SH-SY5Y (cell line): ENCODE measurements around the gene TCF12.

Experiments
- GATA2 ChIP-seq: IDR thresholded peaks from 2 replicates; pipeline ENCODE4 v1.6.1; 2011; ENCODE audit warnings: mild to moderate bottlenecking, low read depth, low read length
- GATA3 ChIP-seq: IDR thresholded peaks from 2 replicates; pipeline ENCODE4 v1.6.1; 2011; ENCODE audit warnings: low read depth, mild to moderate bottlenecking, low read length, moderate library complexity

- TF ChIP-seq GATA2 (no peak), GATA3 (no peak)
Observed at GRCh38 chr15:57306161-57306943, 387.9 kb downstream of the TCF12 start.
